ENCODE measurements around the gene GTF3A.
A peak's percentile ranks its signal among the peaks of the same experiment; 100 is the strongest.
"Not testable (repeated sequence)": the region's sequence is repeated elsewhere in the genome, so short reads cannot be mapped to it uniquely, and the experiment has no call there.

The GTF3A gene

DNA sequence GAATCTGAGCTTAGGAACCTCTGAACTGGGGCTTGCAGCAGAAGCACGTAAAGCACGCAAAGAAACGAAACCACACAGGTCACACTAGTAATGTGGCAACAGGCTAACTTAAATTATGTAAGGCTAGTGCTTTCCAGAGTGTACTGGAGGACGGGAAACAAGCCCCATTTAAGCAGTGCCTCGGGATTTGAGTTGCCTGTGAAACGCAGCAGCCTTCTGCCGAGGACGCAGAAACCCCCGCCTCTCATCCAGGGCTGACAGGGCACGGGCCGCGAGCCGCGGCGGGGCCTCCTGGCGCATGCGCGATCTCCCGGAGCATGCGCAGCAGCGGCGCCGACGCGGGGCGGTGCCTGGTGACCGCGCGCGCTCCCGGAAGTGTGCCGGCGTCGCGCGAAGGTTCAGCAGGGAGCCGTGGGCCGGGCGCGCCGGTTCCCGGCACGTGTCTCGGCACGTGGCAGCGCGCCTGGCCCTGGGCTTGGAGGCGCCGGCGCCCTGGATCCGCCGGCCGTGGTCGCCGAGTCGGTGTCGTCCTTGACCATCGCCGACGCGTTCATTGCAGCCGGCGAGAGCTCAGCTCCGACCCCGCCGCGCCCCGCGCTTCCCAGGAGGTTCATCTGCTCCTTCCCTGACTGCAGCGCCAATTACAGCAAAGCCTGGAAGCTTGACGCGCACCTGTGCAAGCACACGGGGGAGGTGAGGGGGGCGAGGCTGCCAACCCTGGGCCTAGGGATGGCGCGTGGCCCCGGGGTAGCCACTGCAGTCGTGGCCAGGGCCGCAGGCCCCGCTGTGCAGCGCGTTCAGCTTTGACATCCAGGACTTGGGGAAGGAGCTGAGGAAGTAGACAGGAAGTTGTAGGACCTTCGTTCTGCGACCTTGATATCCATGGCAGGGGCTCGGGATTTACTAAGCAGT lies at the start of gene GTF3A:
GTF3A (plus strand) TSS at position 374 of the 912 bp plus-strand sequence.
- ATAC-seq: peak; percentile 64 to 69

DNA sequence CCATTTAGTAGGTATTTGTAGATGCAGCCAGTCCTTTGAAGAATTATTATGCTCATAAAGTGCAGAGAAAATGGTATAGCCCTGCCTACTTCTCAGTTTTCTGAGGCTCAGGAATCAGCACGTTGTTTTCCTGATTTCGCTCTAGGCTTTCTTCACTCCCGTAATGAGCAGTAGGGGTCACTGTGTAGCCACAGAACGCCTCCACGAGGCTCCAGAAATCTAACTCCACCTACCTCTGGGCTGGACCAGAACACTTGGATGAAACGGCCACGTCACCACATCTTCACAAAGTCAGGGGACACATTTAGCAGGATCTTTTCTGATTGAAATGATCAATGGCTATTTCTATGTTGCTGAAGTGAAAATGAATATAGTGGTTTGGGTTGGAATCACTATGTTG lies 49.8 kb upstream of the GTF3A start:
- peak; percentile 78 to 90 for ATAC-seq

- ATAC-seq: no peak
These were observed 48.6 kb upstream of the GTF3A start for GRCh38 chr13:27375686-27376326.

GRCh38 chr13:27379126-27379525 lies 45.3 kb upstream of the GTF3A start:
- ATAC-seq: no peak

DNA sequence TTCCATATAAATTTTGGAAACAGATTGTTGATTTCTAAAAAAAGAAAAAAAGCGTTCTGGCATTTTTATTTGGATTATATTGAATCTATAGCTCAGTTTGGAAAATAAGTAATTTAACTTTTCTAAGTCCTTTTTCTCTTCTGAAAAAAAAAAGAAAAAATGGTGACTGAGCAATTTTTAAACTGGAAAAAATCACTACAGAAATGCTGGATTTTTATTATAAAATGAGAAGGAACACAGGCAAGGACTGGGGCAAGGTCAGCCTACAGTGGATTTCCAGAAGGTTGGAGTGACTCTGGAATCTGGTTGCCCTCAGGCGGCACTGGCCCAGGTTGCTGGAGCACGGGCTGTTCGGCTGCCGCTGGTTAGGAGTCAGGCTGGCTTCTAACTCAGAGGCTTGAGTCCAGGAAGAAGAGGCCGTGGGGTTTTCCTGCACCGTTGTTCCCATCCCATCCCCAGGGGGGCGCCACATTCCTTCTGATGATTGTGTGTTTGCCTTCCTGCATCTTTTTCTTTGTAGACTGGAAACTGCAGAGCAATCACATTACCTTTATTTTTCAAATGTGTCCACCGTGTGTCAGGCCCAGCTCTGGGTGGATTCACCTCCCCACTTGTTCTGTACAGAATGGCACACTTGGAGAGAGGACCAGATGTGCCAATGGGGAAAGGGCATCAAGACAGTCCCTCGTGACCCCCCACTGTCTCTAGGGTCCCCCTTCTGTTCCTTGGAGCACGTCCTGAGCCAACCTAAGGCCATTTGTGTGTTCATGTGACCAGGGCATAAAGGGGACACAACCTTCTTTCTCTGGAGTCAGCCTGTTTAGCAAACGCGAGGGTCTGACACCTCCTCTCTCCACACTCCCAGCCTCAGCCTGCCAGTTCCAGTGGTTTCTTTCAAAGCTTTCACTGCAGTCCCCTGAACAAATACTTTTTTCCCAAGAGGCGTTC lies 44.5 kb upstream of the GTF3A start:
- ATAC-seq: no peak

GRCh38 chr13:27381601-27382000 lies 42.8 kb upstream of the GTF3A start:
- ATAC-seq: no peak

DNA sequence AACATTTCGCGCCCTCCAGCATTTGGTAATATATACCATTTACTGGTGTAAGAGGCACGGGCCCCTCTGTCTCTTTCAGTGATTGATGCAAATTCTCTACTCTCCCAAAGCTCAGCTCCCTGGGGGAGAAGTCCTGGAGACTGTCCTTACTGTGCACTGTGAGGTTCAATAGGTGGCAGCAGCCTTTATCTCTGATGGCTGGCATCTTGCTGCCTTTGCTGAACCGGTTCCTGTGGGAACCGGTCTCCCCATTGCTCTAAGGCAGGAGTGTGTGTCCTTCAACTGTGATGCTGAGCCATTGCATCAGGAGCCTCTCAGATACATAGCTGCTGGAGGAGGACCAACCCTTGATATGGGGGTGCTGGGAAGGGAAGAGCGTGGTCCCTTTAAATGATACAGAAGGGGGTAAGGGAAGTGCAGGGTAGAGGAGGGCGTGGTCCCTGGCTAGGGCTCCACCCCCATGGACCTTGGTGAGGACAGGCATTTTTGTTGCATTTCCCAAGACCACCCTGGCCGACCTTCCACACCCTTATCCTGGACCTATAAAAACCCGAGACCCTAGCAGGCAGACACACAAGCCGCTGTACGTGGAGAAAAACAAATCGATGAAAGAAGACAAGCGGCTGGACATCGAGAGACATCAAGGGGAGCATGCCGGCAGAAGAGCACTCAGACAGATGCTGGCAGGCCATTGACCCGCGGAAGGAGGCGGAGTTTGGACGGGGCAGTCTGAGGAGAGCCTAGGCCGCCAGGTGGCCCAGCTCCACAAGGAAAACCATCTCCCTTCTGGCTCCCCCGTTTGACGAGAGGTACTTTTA lies 41.1 kb upstream of the GTF3A start:
- ATAC-seq: no peak

- no peak for ATAC-seq
These were observed 40.1 kb upstream of the GTF3A start for GRCh38 chr13:27384285-27384684.

GRCh38 chr13:27388241-27388640 lies 36.2 kb upstream of the GTF3A start:
- no peak for ATAC-seq

GRCh38 chr13:27389891-27390290 lies 34.5 kb upstream of the GTF3A start:
- no peak for ATAC-seq

DNA sequence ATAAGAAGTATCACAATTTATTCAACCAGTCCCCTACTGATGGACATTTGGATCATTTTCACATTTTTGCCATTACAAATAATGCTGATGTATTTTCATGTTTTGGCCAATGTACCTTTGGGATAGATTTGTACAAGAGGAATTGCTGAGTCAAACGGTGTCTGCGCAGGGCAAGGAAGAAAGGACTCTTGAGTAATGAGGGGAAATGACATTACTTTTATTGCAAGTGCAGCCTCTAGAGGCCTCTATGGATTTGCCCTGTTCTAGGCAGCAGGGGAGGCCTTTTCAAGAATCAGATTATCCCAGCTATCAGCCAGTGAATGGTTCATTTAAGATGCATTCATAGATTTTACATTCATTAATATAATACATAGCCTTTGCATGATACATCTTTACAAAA lies 32.9 kb upstream of the GTF3A start:
- no peak for ATAC-seq

- no peak for ATAC-seq
These were observed 31.3 kb upstream of the GTF3A start for GRCh38 chr13:27393101-27393500.

- ATAC-seq: no peak
These were observed 29.4 kb upstream of the GTF3A start for GRCh38 chr13:27395007-27395510.

- ATAC-seq: no peak
These were observed 28.1 kb upstream of the GTF3A start for GRCh38 chr13:27396252-27396846.

DNA sequence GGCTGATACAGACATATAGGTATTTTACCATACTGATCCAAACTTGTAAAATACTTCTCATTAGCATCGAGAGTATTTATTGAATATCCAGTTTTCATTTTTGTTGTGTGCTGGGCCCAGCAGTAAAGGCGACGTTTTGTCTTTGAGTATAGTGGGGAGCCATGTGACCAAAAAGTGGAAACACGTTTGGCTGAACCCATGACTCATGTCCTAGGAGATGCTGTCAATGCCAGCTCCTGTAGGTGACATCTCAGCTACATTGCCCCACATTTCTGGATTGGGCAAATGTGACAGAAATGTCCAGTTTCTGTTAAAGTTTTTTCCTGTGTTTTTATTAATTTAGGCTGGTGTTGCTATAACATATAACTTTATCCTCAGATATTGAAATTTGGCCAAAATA lies 26.1 kb upstream of the GTF3A start:
- no peak for ATAC-seq

- ATAC-seq: not testable (repeated sequence)
These were observed 24.0 kb upstream of the GTF3A start for GRCh38 chr13:27400405-27400804.

GRCh38 chr13:27401210-27401609 lies 23.2 kb upstream of the GTF3A start:
- ATAC-seq: no peak

- peak in 1 of 2 donors; percentile 45 for ATAC-seq
These were observed 21.2 kb upstream of the GTF3A start for GRCh38 chr13:27403203-27403678.

GRCh38 chr13:27403727-27404385 lies 20.6 kb upstream of the GTF3A start:
- no peak for ATAC-seq

DNA sequence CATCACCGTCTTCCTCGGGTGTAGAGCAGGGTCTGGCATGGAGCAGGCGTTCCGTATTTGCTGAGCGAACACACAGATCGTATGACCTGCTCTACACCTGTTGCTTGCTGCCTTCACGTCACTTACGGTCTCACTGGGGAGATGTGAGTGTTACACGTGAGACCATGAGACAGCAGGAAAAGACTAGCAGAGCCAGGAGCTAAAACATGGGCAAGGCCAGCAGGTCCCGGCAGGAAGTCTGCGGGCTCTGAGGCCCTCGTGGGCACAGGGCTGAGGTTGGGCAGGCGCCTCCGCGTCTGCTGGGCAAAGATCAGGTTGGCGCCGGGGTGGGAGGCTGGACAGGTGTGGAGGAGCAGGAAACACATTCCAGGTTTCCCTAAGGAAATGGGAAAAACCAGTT lies 19.7 kb upstream of the GTF3A start:
- ATAC-seq: no peak
